ENCODE measurements around the gene VWA8.
"Not testable (repeated sequence)": the region's sequence is repeated elsewhere in the genome, so short reads cannot be mapped to it uniquely, and the experiment has no call there.

Gene VWA8

DNA sequence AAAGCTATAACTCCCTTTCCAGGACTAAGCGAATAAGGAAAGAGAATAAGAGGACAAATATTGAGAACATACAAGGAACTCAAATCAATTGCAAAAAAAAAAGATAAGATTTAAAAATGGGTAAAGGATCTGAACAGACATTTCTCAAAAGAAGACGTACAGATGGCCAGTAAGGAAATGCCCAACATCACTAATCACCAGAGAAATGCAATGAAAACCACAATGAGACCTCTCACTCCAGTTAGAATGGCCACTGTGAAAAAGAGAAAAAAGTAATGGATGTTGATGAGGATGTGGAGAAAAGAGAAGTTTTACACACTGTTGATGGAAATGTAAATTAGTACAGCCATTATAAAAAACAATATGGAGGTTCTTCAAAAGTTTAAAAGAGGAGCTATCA is 63.8 kb downstream of the VWA8 start:
- H3K27me3 Mint-ChIP-seq = no peaks in the 10 kb centered on the region
- DNase-seq (ENCODE audit: low spot score in 2 of 2) (no peak), ATAC-seq (ENCODE audit: low read depth) (no peak)
- no peak overlapping the region for H3K27ac Mint-ChIP-seq
- H3K4me3 Mint-ChIP-seq = no peak overlapping the region
- peaks cover 9% of the 10 kb centered on the region for H3K36me3 Mint-ChIP-seq
- H3K9me3 Mint-ChIP-seq = no peaks in the 10 kb centered on the region
- no peaks in the 10 kb centered on the region for H3K4me1 Mint-ChIP-seq

DNA sequence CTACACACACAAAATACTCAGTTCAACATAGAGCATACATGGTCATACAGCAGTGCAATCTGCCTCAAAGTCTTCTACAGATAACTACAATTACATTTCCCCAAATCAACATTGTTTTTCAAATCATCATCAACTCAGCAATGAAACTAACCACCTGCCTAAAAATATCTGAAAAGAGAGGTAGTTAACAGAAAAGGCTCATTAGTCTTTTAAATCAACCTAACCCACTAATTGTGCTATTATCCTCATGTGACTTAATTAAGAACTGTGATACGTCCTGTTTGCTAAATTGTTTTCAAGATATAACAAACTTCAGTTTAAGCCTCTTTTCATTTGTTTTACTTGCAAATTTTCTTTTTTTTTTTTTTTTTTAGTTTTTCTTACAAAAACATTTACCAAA is 65.4 kb downstream of the VWA8 start:
- no peak overlapping the region for H3K27ac Mint-ChIP-seq

DNA sequence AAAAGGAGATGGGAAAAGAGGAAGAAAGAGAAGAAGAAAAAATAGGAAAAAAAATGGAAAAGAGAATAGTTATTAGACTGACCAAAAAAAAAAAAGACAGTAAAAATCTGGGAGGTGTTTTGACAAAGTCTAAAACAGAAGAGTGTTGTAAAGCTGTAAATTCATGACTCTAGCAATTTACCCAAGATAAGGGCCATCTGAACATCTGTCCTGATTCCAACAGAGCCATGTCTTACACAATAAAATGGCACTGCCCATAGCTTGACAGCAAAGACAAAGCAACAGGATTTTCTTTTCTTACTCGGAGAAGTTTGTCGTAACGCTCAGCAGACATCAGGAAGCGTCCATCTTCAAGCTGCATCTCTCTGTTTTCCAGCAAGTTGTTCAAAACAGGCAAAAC is 69.8 kb downstream of the VWA8 start:
- no peak for ATAC-seq (ENCODE audit: low read depth)
- Mint-ChIP-seq H3K27me3 (no peaks in the 10 kb centered on the region), H3K36me3 (peaks cover 33% of the 10 kb centered on the region), H3K4me3 (no peak overlapping the region), H3K27ac (no peak overlapping the region), H3K4me1 (no peaks in the 10 kb centered on the region), H3K9me3 (no peaks in the 10 kb centered on the region)
- DNase-seq (ENCODE audit: low spot score in 2 of 2) = no peak

More for the DNA sequence above, 65.4 kb downstream of the VWA8 start:
- Mint-ChIP-seq H3K4me1 (no peaks in the 10 kb centered on the region), H3K36me3 (peaks cover 18% of the 10 kb centered on the region), H3K9me3 (no peaks in the 10 kb centered on the region), H3K27me3 (no peaks in the 10 kb centered on the region), H3K4me3 (no peak overlapping the region)
- no peak for DNase-seq (ENCODE audit: low spot score in 2 of 2)
- ATAC-seq (ENCODE audit: low read depth) = no peak

DNA sequence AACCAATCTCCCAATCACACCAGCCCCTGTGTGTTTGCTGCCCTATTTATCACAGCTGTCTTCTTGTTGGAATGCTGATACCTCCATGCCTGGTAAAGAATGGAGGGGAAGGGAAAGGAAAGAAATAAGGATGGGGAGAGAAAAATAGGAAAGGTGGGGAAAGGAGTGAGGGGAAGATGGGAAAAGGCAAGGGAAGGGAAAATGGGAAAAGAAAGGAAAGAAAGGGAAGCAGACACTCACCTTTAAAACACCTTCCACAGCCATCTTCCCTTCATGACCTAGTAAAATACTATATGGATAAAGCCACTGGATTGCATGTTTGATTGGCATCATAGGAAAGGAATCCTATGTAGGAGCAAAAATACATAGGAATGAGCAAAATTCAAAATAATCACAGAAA is 77.8 kb downstream of the VWA8 start:
- peaks cover 8% of the 10 kb centered on the region for H3K9me3 Mint-ChIP-seq
- H3K27me3 Mint-ChIP-seq = no peaks in the 10 kb centered on the region
- ATAC-seq (ENCODE audit: low read depth) = no peak
- H3K4me3 Mint-ChIP-seq = no peak overlapping the region
- peaks cover 39% of the 10 kb centered on the region for H3K36me3 Mint-ChIP-seq
- no peaks in the 10 kb centered on the region for H3K4me1 Mint-ChIP-seq
- no peak overlapping the region for H3K27ac Mint-ChIP-seq
- no peak for DNase-seq (ENCODE audit: low spot score in 2 of 2)

DNA sequence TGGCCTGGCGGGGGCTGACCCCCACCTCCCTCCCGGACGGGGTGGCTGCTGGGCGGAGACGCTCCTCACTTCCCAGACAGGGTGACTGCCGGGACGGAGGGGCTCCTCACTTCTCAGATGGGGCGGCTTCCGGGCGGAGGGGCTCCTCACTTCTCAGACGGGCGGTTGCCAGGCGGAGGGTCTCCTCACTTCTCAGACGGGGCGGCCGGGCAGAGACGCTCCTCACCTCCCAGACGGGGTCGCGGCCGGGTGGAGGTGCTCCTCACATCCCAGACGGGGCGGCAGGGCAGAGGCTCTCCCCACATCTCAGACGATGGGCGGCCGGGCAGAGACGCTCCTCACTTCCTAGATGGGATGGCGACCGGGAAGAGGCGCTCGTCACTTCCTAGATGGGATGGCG is 79.0 kb downstream of the VWA8 start:
- not testable (repeated sequence) for DNase-seq (ENCODE audit: low spot score in 2 of 2); H3K27me3 Mint-ChIP-seq; H3K4me1 Mint-ChIP-seq; H3K9me3 Mint-ChIP-seq; H3K4me3 Mint-ChIP-seq; H3K27ac Mint-ChIP-seq; ATAC-seq (ENCODE audit: low read depth)
- H3K36me3 Mint-ChIP-seq = peaks cover 33% of the 10 kb centered on the region

DNA sequence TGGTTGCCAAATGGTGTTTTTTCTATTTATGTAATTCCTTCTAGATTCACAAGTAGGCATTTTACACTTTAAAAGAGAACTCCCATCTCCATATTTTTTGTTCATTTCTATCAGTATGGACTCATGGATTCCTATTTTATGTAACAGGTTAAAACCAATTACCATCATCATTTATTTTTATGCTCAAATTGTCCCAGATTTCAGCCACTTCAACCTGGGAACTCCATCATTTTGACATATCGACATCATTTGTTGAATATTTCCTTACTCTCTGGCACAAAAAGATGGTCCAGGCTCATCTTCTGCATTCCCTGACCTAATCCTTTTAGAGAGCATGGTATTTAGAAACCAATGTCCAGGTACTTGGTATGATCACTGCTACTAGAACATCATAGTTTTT is 79.9 kb downstream of the VWA8 start:
- H3K27ac Mint-ChIP-seq = no peak overlapping the region
- H3K4me1 Mint-ChIP-seq = no peaks in the 10 kb centered on the region
- no peaks in the 10 kb centered on the region for H3K27me3 Mint-ChIP-seq
- peaks cover 8% of the 10 kb centered on the region for H3K9me3 Mint-ChIP-seq
- H3K4me3 Mint-ChIP-seq = no peak overlapping the region
- ATAC-seq (ENCODE audit: low read depth) = no peak
- DNase-seq (ENCODE audit: low spot score in 2 of 2) = no peak
- peaks cover 29% of the 10 kb centered on the region for H3K36me3 Mint-ChIP-seq

DNA sequence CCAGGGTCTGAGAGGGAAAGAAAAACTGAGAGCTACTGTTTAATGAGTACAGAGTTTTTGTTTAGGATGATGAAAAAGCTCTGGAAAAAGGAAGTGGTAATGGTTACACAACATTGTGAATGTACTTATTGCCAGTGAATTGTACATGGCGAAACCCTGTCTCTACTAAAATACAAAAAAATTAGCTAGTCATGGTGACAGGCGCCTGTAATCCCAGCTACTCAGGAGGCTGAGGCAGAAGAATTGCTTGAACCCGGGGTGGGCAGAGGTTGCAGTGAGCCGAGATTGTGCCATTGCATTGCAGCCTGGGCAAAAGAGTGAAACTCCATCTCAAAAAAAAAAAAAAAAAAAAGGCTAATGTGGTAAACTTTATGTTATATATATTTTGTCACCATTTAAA is 96.3 kb downstream of the VWA8 start:
- H3K9me3 Mint-ChIP-seq = no peaks in the 10 kb centered on the region
- no peaks in the 10 kb centered on the region for H3K27me3 Mint-ChIP-seq
- H3K4me3 Mint-ChIP-seq = no peak overlapping the region
- DNase-seq (ENCODE audit: low spot score in 2 of 2) (no peak), ATAC-seq (ENCODE audit: low read depth) (no peak)
- peaks cover 8% of the 10 kb centered on the region for H3K4me1 Mint-ChIP-seq
- peaks cover 33% of the 10 kb centered on the region for H3K36me3 Mint-ChIP-seq
- H3K27ac Mint-ChIP-seq = no peak overlapping the region

DNA sequence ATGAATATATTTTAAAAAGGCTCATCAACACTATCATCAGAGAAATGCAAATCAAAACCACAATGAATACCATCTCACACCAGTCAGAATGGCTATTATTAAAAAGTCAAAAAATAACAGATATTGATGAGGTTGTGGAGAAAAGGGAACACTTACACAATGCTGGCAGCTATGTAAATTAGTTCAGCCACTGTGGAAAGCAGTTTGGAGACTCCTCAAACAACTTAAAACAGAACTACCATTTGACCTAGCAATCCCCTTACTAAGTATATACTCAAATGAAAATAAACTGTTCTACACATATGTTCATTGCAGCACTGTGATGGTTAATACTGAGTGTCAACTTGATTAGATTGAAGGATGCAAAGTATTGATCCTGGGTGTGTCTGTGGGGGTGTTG is 98.2 kb downstream of the VWA8 start:
- DNase-seq (ENCODE audit: low spot score in 2 of 2); H3K4me3 Mint-ChIP-seq; H3K9me3 Mint-ChIP-seq; H3K27me3 Mint-ChIP-seq; H3K27ac Mint-ChIP-seq; ATAC-seq (ENCODE audit: low read depth); H3K4me1 Mint-ChIP-seq: not testable (repeated sequence)
- H3K36me3 Mint-ChIP-seq = peaks cover 36% of the 10 kb centered on the region

DNA sequence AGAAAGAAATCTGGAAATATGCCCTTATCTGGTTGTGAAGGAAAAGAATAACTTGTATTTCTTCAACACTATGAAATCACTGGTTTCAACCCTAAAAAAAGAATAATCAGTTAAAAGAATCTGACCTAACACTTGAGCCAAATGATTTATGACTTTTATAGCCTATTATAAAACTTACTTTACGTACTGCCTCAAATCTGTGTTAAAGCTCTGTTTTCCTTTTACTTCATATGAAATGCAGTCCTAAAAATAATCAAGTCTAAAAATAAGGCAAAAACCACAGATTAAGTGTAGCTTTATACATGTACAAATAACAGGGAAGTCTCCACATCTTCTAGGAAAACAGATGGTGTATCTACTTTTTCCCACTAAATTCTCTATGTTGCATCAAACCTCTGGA is 101.3 kb downstream of the VWA8 start:
- DNase-seq (ENCODE audit: low spot score in 2 of 2) = no peak
- Mint-ChIP-seq H3K9me3 (no peaks in the 10 kb centered on the region), H3K27ac (no peak overlapping the region), H3K36me3 (peaks cover 35% of the 10 kb centered on the region), H3K4me3 (no peak overlapping the region), H3K4me1 (peaks cover 8% of the 10 kb centered on the region), H3K27me3 (no peaks in the 10 kb centered on the region)
- no peak for ATAC-seq (ENCODE audit: low read depth)

DNA sequence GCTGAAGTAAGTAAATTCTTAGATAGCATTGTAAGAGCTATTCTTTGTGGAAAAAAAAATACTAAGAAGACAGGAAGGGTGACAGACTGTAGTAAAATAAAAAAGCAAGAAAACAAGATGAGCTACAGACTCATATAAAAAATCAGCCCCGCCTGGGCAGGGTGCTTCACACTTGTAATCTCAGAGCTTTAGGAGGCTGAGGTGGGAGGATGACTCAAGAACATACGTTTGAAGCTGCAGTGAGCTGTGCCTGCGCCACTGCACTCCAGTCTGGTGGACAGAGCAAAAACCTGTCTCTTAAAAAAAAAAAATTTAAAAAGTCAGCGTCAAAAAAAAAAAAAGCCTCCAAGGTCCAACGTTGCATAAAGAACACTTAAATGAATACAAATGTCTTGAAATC is 102.1 kb downstream of the VWA8 start:
- Mint-ChIP-seq H3K4me3 (no peak overlapping the region), H3K4me1 (peaks cover 8% of the 10 kb centered on the region), H3K36me3 (peaks cover 29% of the 10 kb centered on the region), H3K9me3 (no peaks in the 10 kb centered on the region), H3K27ac (no peak overlapping the region), H3K27me3 (no peaks in the 10 kb centered on the region)
- ATAC-seq (ENCODE audit: low read depth) = no peak
- no peak for DNase-seq (ENCODE audit: low spot score in 2 of 2)

DNA sequence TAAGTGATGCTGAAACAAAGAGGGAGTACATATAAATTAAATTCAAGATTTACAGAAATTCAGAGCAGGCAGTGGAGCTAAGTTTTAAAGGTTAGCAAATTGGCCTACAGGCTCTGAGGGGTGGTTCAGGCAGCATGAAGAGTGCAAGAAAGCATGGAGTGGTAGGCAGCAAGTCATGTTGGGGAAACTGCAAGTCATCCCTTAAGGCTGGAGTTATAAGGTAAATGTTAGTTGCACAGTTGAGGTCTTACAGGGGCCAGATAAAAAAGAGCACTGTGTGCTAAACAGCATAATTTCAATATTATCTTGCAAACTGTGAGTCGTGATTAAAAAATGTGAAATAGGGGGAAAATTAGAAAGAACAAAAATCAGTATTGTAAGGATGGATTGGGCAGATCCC is 106.2 kb downstream of the VWA8 start:
- peaks cover 22% of the 10 kb centered on the region for H3K36me3 Mint-ChIP-seq
- no peak for ATAC-seq (ENCODE audit: low read depth)
- no peak for DNase-seq (ENCODE audit: low spot score in 2 of 2)
- H3K4me3 Mint-ChIP-seq = no peak overlapping the region
- no peaks in the 10 kb centered on the region for H3K27me3 Mint-ChIP-seq
- no peaks in the 10 kb centered on the region for H3K9me3 Mint-ChIP-seq
- H3K4me1 Mint-ChIP-seq = peaks cover 2% of the 10 kb centered on the region
- no peak overlapping the region for H3K27ac Mint-ChIP-seq

DNA sequence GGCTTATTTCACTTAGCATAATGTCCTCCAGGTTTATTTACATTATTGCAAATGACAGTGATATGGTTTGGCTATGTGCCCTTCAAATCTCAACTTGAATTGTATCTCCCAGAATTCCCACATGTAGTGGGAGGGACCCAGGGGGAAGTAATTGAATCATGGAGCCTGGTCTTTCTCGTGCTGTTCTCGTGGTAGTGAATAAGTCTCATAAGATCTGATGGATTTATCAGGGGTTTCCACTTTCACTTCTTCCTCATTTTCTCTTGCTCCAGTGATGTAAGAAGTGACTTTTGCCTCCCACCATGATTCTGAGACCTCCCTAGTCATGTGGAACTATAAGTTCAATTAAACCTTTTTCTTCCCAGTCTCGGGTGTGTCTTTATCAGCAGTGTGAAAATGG is 109.6 kb downstream of the VWA8 start:
- Mint-ChIP-seq H3K9me3 (no peaks in the 10 kb centered on the region), H3K27ac (no peak overlapping the region), H3K36me3 (peaks cover 21% of the 10 kb centered on the region)

DNA sequence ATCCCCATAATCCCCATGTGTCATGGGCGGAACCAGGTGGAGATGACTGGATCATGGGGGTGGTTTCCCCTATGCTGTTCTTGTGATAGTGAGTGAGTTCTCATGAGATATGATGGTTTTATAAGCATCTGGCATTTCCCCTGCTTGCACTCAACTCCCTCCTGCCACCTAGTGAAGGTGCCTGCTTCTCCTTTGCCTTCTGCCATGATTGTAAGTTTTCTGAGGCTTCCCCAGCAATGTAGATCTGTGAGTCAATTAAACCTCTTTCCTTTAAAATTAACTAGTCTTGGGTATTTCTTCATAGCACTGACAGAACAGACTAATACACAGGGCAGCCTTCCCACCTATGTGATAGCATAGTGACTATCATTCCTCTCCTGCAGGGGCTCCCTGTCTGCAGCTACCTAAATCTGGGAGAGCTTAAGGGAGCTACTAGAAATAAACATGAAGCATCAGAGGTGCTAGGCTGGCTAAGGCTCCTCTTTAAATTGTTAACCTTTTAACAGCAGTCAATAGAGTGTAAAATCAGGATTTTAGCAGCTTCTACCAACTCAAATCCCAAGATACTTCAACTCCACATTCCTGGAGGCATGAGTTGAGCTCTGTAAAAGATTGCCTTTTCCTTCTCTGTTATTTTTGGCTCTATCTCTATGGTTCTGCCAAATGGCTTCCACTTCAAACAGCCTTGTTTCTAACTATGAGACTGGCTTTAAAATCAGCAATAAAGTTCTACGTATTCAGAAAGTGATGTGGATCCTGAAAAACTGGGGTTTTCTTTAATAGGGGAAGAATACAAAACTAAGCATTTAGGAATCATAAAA is 112.3 kb downstream of the VWA8 start:
- DNase-seq (ENCODE audit: low spot score in 2 of 2) = no peak
- Mint-ChIP-seq H3K27me3 (no peaks in the 10 kb centered on the region), H3K9me3 (no peaks in the 10 kb centered on the region), H3K27ac (no peak overlapping the region), H3K36me3 (peaks cover 26% of the 10 kb centered on the region), H3K4me3 (no peak overlapping the region), H3K4me1 (peaks cover 5% of the 10 kb centered on the region)
- no peak for ATAC-seq (ENCODE audit: low read depth)

More for the DNA sequence above, 109.6 kb downstream of the VWA8 start:
- no peaks in the 10 kb centered on the region for H3K27me3 Mint-ChIP-seq
- H3K4me3 Mint-ChIP-seq = no peak overlapping the region
- peaks cover 2% of the 10 kb centered on the region for H3K4me1 Mint-ChIP-seq
- ATAC-seq (ENCODE audit: low read depth) = no peak
- no peak for DNase-seq (ENCODE audit: low spot score in 2 of 2)

DNA sequence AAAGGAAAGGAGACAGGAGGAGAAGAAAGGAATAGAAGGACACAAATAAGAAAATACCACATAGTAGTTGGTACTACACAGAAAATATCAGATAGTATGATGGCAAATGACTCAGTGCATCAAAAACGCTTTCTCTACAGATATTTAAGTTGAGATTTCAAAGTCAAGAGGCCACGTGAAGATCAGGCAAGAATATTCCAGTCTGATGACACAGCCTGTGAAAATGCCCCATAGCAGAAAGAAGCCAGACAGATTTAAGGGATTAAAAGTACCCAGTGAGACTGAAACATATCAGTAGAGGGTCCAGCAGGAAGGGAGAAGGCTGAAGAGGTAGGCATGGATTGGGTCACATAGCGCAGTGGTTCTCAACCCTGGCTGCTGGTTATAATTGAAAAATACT is 113.7 kb downstream of the VWA8 start:
- ATAC-seq (ENCODE audit: low read depth) = no peak
- Mint-ChIP-seq H3K27me3 (no peaks in the 10 kb centered on the region), H3K4me3 (no peak overlapping the region), H3K36me3 (peaks cover 30% of the 10 kb centered on the region), H3K27ac (no peak overlapping the region), H3K9me3 (no peaks in the 10 kb centered on the region), H3K4me1 (peaks cover 11% of the 10 kb centered on the region)
- DNase-seq (ENCODE audit: low spot score in 2 of 2) = no peak

DNA sequence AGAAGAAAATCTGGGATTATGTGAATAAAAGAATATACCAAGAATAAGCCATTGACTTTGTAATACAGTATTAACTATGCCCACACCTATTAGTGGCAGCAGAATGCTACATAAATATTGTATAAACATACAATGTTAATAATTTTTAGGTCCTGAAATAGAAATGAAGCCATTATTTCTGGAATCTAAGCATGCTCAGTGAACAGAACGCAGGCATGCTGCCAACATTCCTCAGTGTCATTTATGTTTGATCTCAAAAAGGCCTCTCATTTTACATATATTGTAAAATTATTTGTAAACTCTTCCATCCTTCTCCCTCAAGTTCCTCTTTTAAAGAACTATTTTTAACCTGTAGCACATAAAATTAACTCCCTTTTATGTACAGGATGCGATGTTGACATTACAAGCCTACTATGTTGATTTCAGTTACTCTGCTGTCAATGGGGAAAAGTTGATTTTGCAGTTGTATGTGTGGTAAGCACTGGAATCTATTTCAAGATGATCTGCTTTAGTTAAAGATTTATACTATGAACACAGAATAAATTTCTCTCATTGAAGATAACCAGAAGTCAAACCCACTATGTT is 118.8 kb downstream of the VWA8 start:
- ATAC-seq (ENCODE audit: low read depth) (no peak), DNase-seq (ENCODE audit: low spot score in 2 of 2) (no peak)
- no peaks in the 10 kb centered on the region for H3K9me3 Mint-ChIP-seq
- H3K36me3 Mint-ChIP-seq = peaks cover 24% of the 10 kb centered on the region
- no peak overlapping the region for H3K4me3 Mint-ChIP-seq
- no peaks in the 10 kb centered on the region for H3K27me3 Mint-ChIP-seq
- H3K27ac Mint-ChIP-seq = peak overlapping the region; percentile 59
- H3K4me1 Mint-ChIP-seq = peaks cover 19% of the 10 kb centered on the region

Measured in memory B cell (primary cell).